Spinal cord (tissue), 10 donors: Measurements from ENCODE around the gene GRK5. TPM values are rescaled to one million over a fixed set of nuclear protein-coding genes. Genes with fewer than 3 reads are reported as not detected.
"Not testable (repeated sequence)": the region's sequence is repeated elsewhere in the genome, so short reads cannot be mapped to it uniquely, and the experiment has no call there.

Experiments
- DNase-seq, 6 donors: peaks; one replicate each; pipeline versions ENCODE4 v3.0.0 to v3.0.0-alpha.2; 2013 to 2015; ENCODE audit warnings: low spot score in 6 of 6, low read depth in 4 of 6
- H3K27ac ChIP-seq: one replicate; pipeline ENCODE4 v1.5.1; 2013; ENCODE audit warnings: low read depth, low read length, control low read depth
- H3K27me3 ChIP-seq: one replicate; pipeline ENCODE4 v1.6.1; 2013; ENCODE audit warnings: low read length; ENCODE audit not compliant: control insufficient read depth, insufficient read depth
- H3K36me3 ChIP-seq: one replicate; pipeline ENCODE4 v1.6.1; 2013; ENCODE audit warnings: low read length; ENCODE audit not compliant: control insufficient read depth, insufficient read depth
- H3K4me1 ChIP-seq: one replicate; pipeline ENCODE4 v1.6.1; 2013; ENCODE audit warnings: low read length; ENCODE audit not compliant: control insufficient read depth, insufficient read depth
- H3K4me3 ChIP-seq: one replicate; pipeline ENCODE4 v1.5.1; 2013; ENCODE audit warnings: low read depth, low read length, control low read depth
- H3K9me3 ChIP-seq: one replicate; pipeline ENCODE4 v1.6.1; 2013; ENCODE audit warnings: low read length; ENCODE audit not compliant: control insufficient read depth, insufficient read depth
- WGBS: methylation state at CpG from one replicate; pipeline ENCODE4 v1.1.5; 2013; ENCODE audit warnings: missing lambda C conversion rate; ENCODE audit not compliant: insufficient coverage; 5-methylcytosine and 5-hydroxymethylcytosine counted together
- polyA plus RNA-seq, 2 donors: library from polyadenylated mRNA; unstranded; fragments of 120-200 nt; gene quantifications; one replicate each; pipeline ENCODE4 v1.2.1, GENCODE V29; 2013; ENCODE audit not compliant: insufficient read length in 2 of 2
- total RNA-seq, 2 donors: library from RNA; depleted of rRNA in 1 of 2; stranded (reverse); fragments of 120-200 nt in 1 of 2; fragments of >200 nt in 1 of 2; gene quantifications; one replicate each; pipeline versions ENCODE4 v1.2.3 to v1.2.4, GENCODE V29; 2013 to 2014
- donor health status: healthy.

GRK5 gene
- total and polyA plus RNA-seq, 4 donors, result 15.6 to 29.5 (median 25.6) TPM

- Histone ChIP-seq H3K27me3 (no peaks in the 10 kb centered on the region), H3K4me3 (no peak overlapping the region), H3K9me3 (no peaks in the 10 kb centered on the region), H3K36me3 (no peaks in the 10 kb centered on the region), H3K4me1 (peaks cover 14% of the 10 kb centered on the region), H3K27ac (no peak overlapping the region)
- DNase-seq, result no peak
- 85% methylated on average over 4 of the region's 5 CpGs for WGBS
These were observed 25.9 kb downstream of the GRK5 start for GRCh38 chr10:119233123-119233820.

GRCh38 chr10:119233821-119234220 lies 26.4 kb downstream of the GRK5 start:
- no peaks in the 10 kb centered on the region for H3K36me3 ChIP-seq
- H3K4me3 ChIP-seq, result no peak overlapping the region
- peak overlapping the region; percentile 0 for H3K27ac ChIP-seq
- H3K27me3 ChIP-seq, result no peaks in the 10 kb centered on the region
- no peaks in the 10 kb centered on the region for H3K9me3 ChIP-seq
- no peak for DNase-seq
- peaks cover 16% of the 10 kb centered on the region for H3K4me1 ChIP-seq
- WGBS, result 100% methylated on average over 1 of the region's 3 CpGs

GRCh38 chr10:119235356-119235755 lies 28.0 kb downstream of the GRK5 start:
- Histone ChIP-seq H3K4me3 (no peak overlapping the region), H3K4me1 (peaks cover 16% of the 10 kb centered on the region), H3K27me3 (no peaks in the 10 kb centered on the region), H3K27ac (no peak overlapping the region), H3K36me3 (no peaks in the 10 kb centered on the region), H3K9me3 (no peaks in the 10 kb centered on the region)
- 6% methylated on average over 3 of the region's 3 CpGs for WGBS
- DNase-seq, result peak in 4 of 6 donors; percentile 15 to 78 (median 58)

GRCh38 chr10:119237722-119238436 lies 30.5 kb downstream of the GRK5 start:
- DNase-seq, result no peak
- H3K4me1 ChIP-seq, result peaks cover 16% of the 10 kb centered on the region
- no peaks in the 10 kb centered on the region for H3K9me3 ChIP-seq
- H3K27ac ChIP-seq, result peak overlapping the region; percentile 8
- H3K27me3 ChIP-seq, result no peaks in the 10 kb centered on the region
- no peak overlapping the region for H3K4me3 ChIP-seq
- WGBS, result 71% methylated on average over 3 of the region's 8 CpGs
- H3K36me3 ChIP-seq, result no peaks in the 10 kb centered on the region

DNA sequence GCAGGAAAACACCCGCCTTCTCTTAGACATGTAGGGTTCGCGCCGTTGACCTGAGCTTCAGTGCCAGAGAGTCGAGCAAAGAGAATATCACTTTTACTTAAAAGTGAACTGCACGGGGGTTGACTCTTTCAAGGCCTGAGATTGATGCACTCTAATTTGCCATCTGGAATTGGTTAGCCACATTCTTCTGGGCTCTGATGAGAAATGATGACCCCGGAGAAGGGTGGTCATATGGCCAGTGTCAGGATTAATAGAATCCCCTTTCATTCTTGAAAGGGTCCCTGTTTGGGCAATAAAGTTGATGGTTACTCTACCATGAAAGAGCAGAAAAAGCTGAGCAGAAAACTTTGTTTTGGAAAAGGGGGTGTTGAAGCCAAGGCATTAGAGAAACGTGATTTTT lies 31.2 kb downstream of the GRK5 start:
- no peaks in the 10 kb centered on the region for H3K9me3 ChIP-seq
- peaks cover 16% of the 10 kb centered on the region for H3K4me1 ChIP-seq
- 72% methylated on average over 7 of the region's 8 CpGs for WGBS
- no peak for DNase-seq
- H3K4me3 ChIP-seq, result no peak overlapping the region
- H3K27me3 ChIP-seq, result no peaks in the 10 kb centered on the region
- H3K27ac ChIP-seq, result no peak overlapping the region
- H3K36me3 ChIP-seq, result no peaks in the 10 kb centered on the region

DNA sequence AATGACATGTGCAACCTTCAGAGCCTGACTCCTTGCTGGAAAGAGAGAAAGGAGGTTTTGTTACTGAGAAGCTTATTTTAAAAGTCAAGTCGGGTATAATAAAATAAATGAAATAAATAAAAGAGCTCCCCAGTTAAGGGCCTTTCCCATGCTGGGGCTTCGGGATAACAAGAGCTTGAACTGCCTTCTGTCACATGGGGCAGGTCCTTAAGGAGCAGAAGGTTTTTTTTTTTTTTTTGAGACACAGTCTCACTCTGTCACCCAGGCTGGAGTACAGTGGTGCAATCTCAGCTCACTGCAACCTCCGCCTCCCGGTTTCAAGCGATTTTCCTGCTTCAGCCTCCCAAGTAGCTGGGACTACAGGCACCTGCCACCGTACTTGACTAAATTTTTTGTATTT lies 31.6 kb downstream of the GRK5 start:
- H3K27ac ChIP-seq, DNase-seq, H3K4me3 ChIP-seq, H3K27me3 ChIP-seq, H3K36me3 ChIP-seq, H3K9me3 ChIP-seq: not testable (repeated sequence)
- 86% methylated on average over 3 of the region's 6 CpGs for WGBS
- H3K4me1 ChIP-seq, result peaks cover 16% of the 10 kb centered on the region

- not testable (repeated sequence) for H3K9me3 ChIP-seq, H3K36me3 ChIP-seq, H3K27me3 ChIP-seq, H3K27ac ChIP-seq, DNase-seq, H3K4me3 ChIP-seq
- H3K4me1 ChIP-seq, result peaks cover 15% of the 10 kb centered on the region
- WGBS, result no CpG with 5 or more reads among the region's 4 CpGs
These were observed 32.3 kb downstream of the GRK5 start for GRCh38 chr10:119239630-119240029.

- 94% methylated on average over 11 of the region's 12 CpGs for WGBS
- no peak overlapping the region for H3K27ac ChIP-seq
- H3K4me3 ChIP-seq, result no peak overlapping the region
- peaks cover 11% of the 10 kb centered on the region for H3K4me1 ChIP-seq
- H3K9me3 ChIP-seq, result no peaks in the 10 kb centered on the region
- H3K27me3 ChIP-seq, result no peaks in the 10 kb centered on the region
- no peaks in the 10 kb centered on the region for H3K36me3 ChIP-seq
- no peak for DNase-seq
These were observed 33.7 kb downstream of the GRK5 start for GRCh38 chr10:119241066-119241465.

GRCh38 chr10:119242186-119242585 lies 34.8 kb downstream of the GRK5 start:
- Histone ChIP-seq H3K36me3 (no peaks in the 10 kb centered on the region), H3K9me3 (no peaks in the 10 kb centered on the region), H3K4me1 (peaks cover 11% of the 10 kb centered on the region), H3K4me3 (no peak overlapping the region), H3K27ac (no peak overlapping the region), H3K27me3 (no peaks in the 10 kb centered on the region)
- DNase-seq, result no peak
- 63% methylated on average over 5 of the region's 7 CpGs for WGBS

GRCh38 chr10:119243488-119243887 lies 36.1 kb downstream of the GRK5 start:
- DNase-seq, result no peak
- no peak overlapping the region for H3K27ac ChIP-seq
- no peaks in the 10 kb centered on the region for H3K9me3 ChIP-seq
- 40% methylated on average over 2 of the region's 2 CpGs for WGBS
- peaks cover 4% of the 10 kb centered on the region for H3K4me1 ChIP-seq
- H3K27me3 ChIP-seq, result no peaks in the 10 kb centered on the region
- H3K4me3 ChIP-seq, result no peak overlapping the region
- no peaks in the 10 kb centered on the region for H3K36me3 ChIP-seq
